Measurements from ENCODE around the gene NOD2. TPM values are rescaled to one million over a fixed set of nuclear protein-coding genes. Genes with fewer than 3 reads are reported as not detected.

The NOD2 gene
- total RNA-seq, 1 experiment from 2014 or later: 0.17 TPM

DNA sequence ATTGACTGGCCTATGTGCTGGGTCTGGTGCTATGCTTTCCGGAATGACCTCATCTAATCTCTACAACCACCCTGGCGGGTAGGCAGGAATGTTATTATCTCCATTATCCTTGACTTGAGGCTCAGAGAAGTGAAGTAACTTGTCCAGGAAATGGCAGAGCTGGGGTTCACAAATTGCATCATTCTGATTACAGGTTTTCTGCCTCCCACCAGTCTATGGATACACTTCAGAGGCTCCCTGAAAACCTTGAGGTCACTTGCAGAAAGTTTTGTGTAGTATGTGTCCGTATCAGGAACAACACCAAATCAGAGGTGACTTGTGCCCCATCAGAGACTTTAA, 19.1 kb downstream of the NOD2 start:
- Mint-ChIP-seq H3K27me3 (ENCODE audit: low read depth) (no peaks in the 10 kb centered on the region; the same call in 1 of the 2 replicates), H3K27ac (no peak overlapping the region), H3K36me3 (ENCODE audit: insufficient read depth in 1 of 3, low read depth in 3 of 3) (no peaks in the 10 kb centered on the region), H3K4me1 (peaks cover 2 to 4% of the 10 kb centered on the region in 2 experiments; a peak in 1 of 4 replicates), H3K4me3 (no peak overlapping the region), H3K9me3 (no peaks in the 10 kb centered on the region)
- DNase-seq: no peak
- Histone ChIP-seq H4K8ac (replicated peaks; ENCODE audit: insufficient read length, low read depth, low read length) (no peak overlapping the region), H3K27me3 (ENCODE audit: insufficient read depth, low read length) (no peaks in the 10 kb centered on the region), H4K91ac (ENCODE audit: insufficient read length, low read depth, low read length) (no peak overlapping the region), H3K4me2 (ENCODE audit: insufficient read depth, insufficient read length, low read length) (no peak overlapping the region), H3K4me1 (ENCODE audit: insufficient read depth, low read length) (no peaks in the 10 kb centered on the region), H2BK20ac (ENCODE audit: low read depth, low read length, poor library complexity, severe bottlenecking) (no peak overlapping the region), H2AFZ (ENCODE audit: low read length) (no peak overlapping the region), H3K9me3 (ENCODE audit: control insufficient read depth, low read depth, low read length) (no peaks in the 10 kb centered on the region), H4K20me1 (ENCODE audit: control insufficient read depth, insufficient read depth, insufficient read length) (no peaks in the 10 kb centered on the region), H2AK5ac (ENCODE audit: insufficient read length, low read length) (no peak overlapping the region), H3K23me2 (ENCODE audit: insufficient read length, low read depth, low read length, poor library complexity, severe bottlenecking) (no peaks in the 10 kb centered on the region), H2BK15ac (ENCODE audit: low read depth, low read length) (no peak overlapping the region), H2BK12ac (ENCODE audit: insufficient read length, low read depth, low read length) (no peak overlapping the region), H2BK5ac (ENCODE audit: insufficient read length, low read length) (no peak overlapping the region), H3K56ac (ENCODE audit: insufficient read length, low read depth, low read length) (no peak overlapping the region), H3K79me2 (ENCODE audit: insufficient read depth, low read length) (no peaks in the 10 kb centered on the region), H3K14ac (ENCODE audit: insufficient read depth, low read length) (no peak overlapping the region), H3K4ac (ENCODE audit: low read depth, low read length) (no peak overlapping the region), H3T11ph (ENCODE audit: low read length) (no peak overlapping the region), H3K18ac (ENCODE audit: insufficient read length, low read depth, low read length) (no peak overlapping the region), H3K79me1 (ENCODE audit: insufficient read depth, low read depth, low read length, poor library complexity, severe bottlenecking) (no peaks in the 10 kb centered on the region), H3K27ac (ENCODE audit: insufficient read length, low read depth, low read length) (no peak overlapping the region), H3K23ac (ENCODE audit: insufficient read length, low read depth, low read length) (no peak overlapping the region), H2BK120ac (ENCODE audit: low read depth, low read length, poor library complexity, severe bottlenecking) (no peak overlapping the region), H4K5ac (ENCODE audit: insufficient read length, low read depth, low read length) (no peak overlapping the region), H3K9ac (ENCODE audit: extremely low read depth, insufficient read length, low read length) (no peak overlapping the region)
- WGBS (ENCODE audit: extremely low coverage, insufficient read length, low lambda C conversion rate): no CpG with 5 or more reads among the region's 3 CpGs
- TF ChIP-seq, protein P1, sequence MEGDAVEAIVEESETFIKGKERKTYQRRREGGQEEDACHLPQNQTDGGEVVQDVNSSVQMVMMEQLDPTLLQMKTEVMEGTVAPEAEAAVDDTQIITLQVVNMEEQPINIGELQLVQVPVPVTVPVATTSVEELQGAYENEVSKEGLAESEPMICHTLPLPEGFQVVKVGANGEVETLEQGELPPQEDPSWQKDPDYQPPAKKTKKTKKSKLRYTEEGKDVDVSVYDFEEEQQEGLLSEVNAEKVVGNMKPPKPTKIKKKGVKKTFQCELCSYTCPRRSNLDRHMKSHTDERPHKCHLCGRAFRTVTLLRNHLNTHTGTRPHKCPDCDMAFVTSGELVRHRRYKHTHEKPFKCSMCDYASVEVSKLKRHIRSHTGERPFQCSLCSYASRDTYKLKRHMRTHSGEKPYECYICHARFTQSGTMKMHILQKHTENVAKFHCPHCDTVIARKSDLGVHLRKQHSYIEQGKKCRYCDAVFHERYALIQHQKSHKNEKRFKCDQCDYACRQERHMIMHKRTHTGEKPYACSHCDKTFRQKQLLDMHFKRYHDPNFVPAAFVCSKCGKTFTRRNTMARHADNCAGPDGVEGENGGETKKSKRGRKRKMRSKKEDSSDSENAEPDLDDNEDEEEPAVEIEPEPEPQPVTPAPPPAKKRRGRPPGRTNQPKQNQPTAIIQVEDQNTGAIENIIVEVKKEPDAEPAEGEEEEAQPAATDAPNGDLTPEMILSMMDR (conservative IDR thresholded peaks at IDR 0.05): no peak

Measured in H9 (cell line).